Activated CD8-positive, alpha-beta memory T cell treated with anti-CD3 and anti-CD28 coated beads, Interleukin-2, amount 50 U/mL, for 24 hours (primary cell): Measurements from ENCODE around the gene DDX5.
A peak's percentile ranks its signal among the peaks of the same experiment; 100 is the strongest.

Experiments used
- DNase-seq: peaks from one replicate; pipeline ENCODE4 v3.0.0-alpha.2; 2020; ENCODE audit errors: extremely low read depth

The DDX5 gene

GRCh38 chr17:64506201-64506575 is at the start of gene DDX5:
Gene DDX5, minus strand, starts transcription at chr17:64506289. Its CDS starts 170 bp downstream, at chr17:64506119.
- peak; percentile 90 for DNase-seq

GRCh38 chr17:64555281-64555680 is 49.2 kb upstream of the DDX5 start:
- DNase-seq, result no peak

- DNase-seq, result no peak
Observed at GRCh38 chr17:64554028-64554637, 48.0 kb upstream of the DDX5 start.

- DNase-seq, result no peak
Observed at GRCh38 chr17:64551461-64551860, 45.4 kb upstream of the DDX5 start.

- DNase-seq, result no peak
Observed at GRCh38 chr17:64547319-64547718, 41.2 kb upstream of the DDX5 start.

GRCh38 chr17:64546716-64547115 is 40.6 kb upstream of the DDX5 start:
- no peak for DNase-seq

GRCh38 chr17:64544742-64545141 is 38.7 kb upstream of the DDX5 start:
- DNase-seq, result no peak

GRCh38 chr17:64540118-64540776 is 34.2 kb upstream of the DDX5 start:
- no peak for DNase-seq

- no peak for DNase-seq
Observed at GRCh38 chr17:64538508-64539130, 32.5 kb upstream of the DDX5 start.

GRCh38 chr17:64537488-64537887 is 31.4 kb upstream of the DDX5 start:
- no peak for DNase-seq

- DNase-seq, result no peak
Observed at GRCh38 chr17:64536913-64537312, 30.8 kb upstream of the DDX5 start.

GRCh38 chr17:64535357-64535756 is 29.3 kb upstream of the DDX5 start:
- no peak for DNase-seq

GRCh38 chr17:64534187-64534586 is 28.1 kb upstream of the DDX5 start:
- DNase-seq, result no peak

- DNase-seq, result no peak
Observed at GRCh38 chr17:64533784-64534183, 27.7 kb upstream of the DDX5 start.

GRCh38 chr17:64532409-64532808 is 26.3 kb upstream of the DDX5 start:
- DNase-seq, result no peak

GRCh38 chr17:64531955-64532371 is 25.9 kb upstream of the DDX5 start:
- no peak for DNase-seq

- no peak for DNase-seq
Observed at GRCh38 chr17:64529221-64529620, 23.1 kb upstream of the DDX5 start.

- no peak for DNase-seq
Observed at GRCh38 chr17:64527914-64528313, 21.8 kb upstream of the DDX5 start.

- DNase-seq, result no peak
Observed at GRCh38 chr17:64520359-64520758, 14.3 kb upstream of the DDX5 start.

- DNase-seq, result no peak
Observed at GRCh38 chr17:64519601-64520000, 13.5 kb upstream of the DDX5 start.

GRCh38 chr17:64515829-64516228 is 9.7 kb upstream of the DDX5 start:
- no peak for DNase-seq

- no peak for DNase-seq
Observed at GRCh38 chr17:64515419-64515818, 9.3 kb upstream of the DDX5 start.

GRCh38 chr17:64509179-64509578 is 3.1 kb upstream of the DDX5 start:
- no peak for DNase-seq
